Measurements from ENCODE around the gene PPP2R2B.

- TF ChIP-seq, protein P1, sequence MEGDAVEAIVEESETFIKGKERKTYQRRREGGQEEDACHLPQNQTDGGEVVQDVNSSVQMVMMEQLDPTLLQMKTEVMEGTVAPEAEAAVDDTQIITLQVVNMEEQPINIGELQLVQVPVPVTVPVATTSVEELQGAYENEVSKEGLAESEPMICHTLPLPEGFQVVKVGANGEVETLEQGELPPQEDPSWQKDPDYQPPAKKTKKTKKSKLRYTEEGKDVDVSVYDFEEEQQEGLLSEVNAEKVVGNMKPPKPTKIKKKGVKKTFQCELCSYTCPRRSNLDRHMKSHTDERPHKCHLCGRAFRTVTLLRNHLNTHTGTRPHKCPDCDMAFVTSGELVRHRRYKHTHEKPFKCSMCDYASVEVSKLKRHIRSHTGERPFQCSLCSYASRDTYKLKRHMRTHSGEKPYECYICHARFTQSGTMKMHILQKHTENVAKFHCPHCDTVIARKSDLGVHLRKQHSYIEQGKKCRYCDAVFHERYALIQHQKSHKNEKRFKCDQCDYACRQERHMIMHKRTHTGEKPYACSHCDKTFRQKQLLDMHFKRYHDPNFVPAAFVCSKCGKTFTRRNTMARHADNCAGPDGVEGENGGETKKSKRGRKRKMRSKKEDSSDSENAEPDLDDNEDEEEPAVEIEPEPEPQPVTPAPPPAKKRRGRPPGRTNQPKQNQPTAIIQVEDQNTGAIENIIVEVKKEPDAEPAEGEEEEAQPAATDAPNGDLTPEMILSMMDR (optimal IDR thresholded peaks at IDR 0.05 in 1 of 3, IDR thresholded peaks at IDR 0.05 in 1 of 3, conservative IDR thresholded peaks at IDR 0.05 in 1 of 3; ENCODE audit: extremely low read depth in 1 of 3, insufficient read depth in 2 of 3, low read length in 3 of 3) = no peak
- no peak for TF ChIP-seq EZH2 (IDR thresholded peaks at IDR 0.05; ENCODE audit: low read length)
Observed at GRCh38 chr5:146770980-146771379, 107.6 kb downstream of the PPP2R2B start.
